HG03521 (cell line): ENCODE results near the gene RPL36A.
A peak's percentile ranks its signal among the peaks of the same experiment; 100 is the strongest.

Experiments used
- ATAC-seq: cut with Tn5 transposase; IDR thresholded peaks from one replicate; pipeline ENCODE4 v1.9.1; 2021; ENCODE audit warnings: mild to moderate bottlenecking, moderate library complexity; ENCODE audit not compliant: unreplicated experiment

The RPL36A gene

GRCh38 chrX:101391831-101392230, 1.0 kb downstream of the RPL36A start:
- no peak for ATAC-seq

GRCh38 chrX:101393530-101394305, 2.9 kb downstream of the RPL36A start:
- no peak for ATAC-seq

- no peak for ATAC-seq
Measured at GRCh38 chrX:101394372-101394771, 3.6 kb downstream of the RPL36A start.

- ATAC-seq: no peak
Measured at GRCh38 chrX:101395789-101396188, 5.0 kb downstream of the RPL36A start.

GRCh38 chrX:101397779-101398178, 7.0 kb downstream of the RPL36A start:
- no peak for ATAC-seq

- no peak for ATAC-seq
Measured at GRCh38 chrX:101398694-101399093, 7.9 kb downstream of the RPL36A start.

GRCh38 chrX:101399825-101400224, 9.0 kb downstream of the RPL36A start:
- ATAC-seq: no peak

GRCh38 chrX:101407167-101407747, 16.4 kb downstream of the RPL36A start:
- no peak for ATAC-seq

- ATAC-seq: peak; percentile 92
Measured at GRCh38 chrX:101407748-101408531, 17.1 kb downstream of the RPL36A start, which contains the start of the genes GLA and HNRNPH2. GLA (minus strand) TSS chrX:101407925; CDS start chrX:101407903, 22 bp downstream. HNRNPH2 (plus strand) TSS chrX:101408222; CDS start chrX:101411989, 3,767 bp downstream.

- ATAC-seq: no peak
Measured at GRCh38 chrX:101408532-101408841, 17.7 kb downstream of the RPL36A start.

GRCh38 chrX:101409043-101409442, 18.2 kb downstream of the RPL36A start:
- no peak for ATAC-seq

GRCh38 chrX:101410461-101410860, 19.6 kb downstream of the RPL36A start:
- ATAC-seq: no peak

- no peak for ATAC-seq
Measured at GRCh38 chrX:101411984-101412383, 21.2 kb downstream of the RPL36A start.

- peak; percentile 43 for ATAC-seq
Measured at GRCh38 chrX:101415180-101416145, 24.7 kb downstream of the RPL36A start.

GRCh38 chrX:101416691-101417090, 25.9 kb downstream of the RPL36A start:
- ATAC-seq: no peak

- no peak for ATAC-seq
Measured at GRCh38 chrX:101417190-101417589, 26.4 kb downstream of the RPL36A start.

GRCh38 chrX:101417981-101418841, 27.4 kb downstream of the RPL36A start:
- peak; percentile 48 for ATAC-seq

GRCh38 chrX:101419489-101419888, 28.7 kb downstream of the RPL36A start:
- no peak for ATAC-seq

- no peak for ATAC-seq
Measured at GRCh38 chrX:101427954-101428353, 37.1 kb downstream of the RPL36A start.

GRCh38 chrX:101429934-101430333, 39.1 kb downstream of the RPL36A start:
- ATAC-seq: peak; percentile 23
